Mononuclear cell (primary cell): ENCODE results near the gene ERBB4. TPM values are rescaled to one million over a fixed set of nuclear protein-coding genes. Genes with fewer than 3 reads are reported as not detected.

Experiments used
- H3K27me3 ChIP-seq: 2 replicates; pipeline ENCODE4 v1.6.0; 2011; ENCODE audit warnings: low read length, control low read depth; ENCODE audit not compliant: insufficient read depth
- H3K4me1 ChIP-seq: 2 replicates; pipeline ENCODE4 v1.5.1; 2011; ENCODE audit warnings: mild to moderate bottlenecking, low read length, control low read depth; ENCODE audit not compliant: insufficient read depth
- H3K4me3 ChIP-seq: 2 replicates; pipeline ENCODE4 v1.5.1; 2011; ENCODE audit warnings: mild to moderate bottlenecking, low read length, moderate library complexity
- H3K9me3 ChIP-seq: 2 replicates; pipeline ENCODE4 v1.5.1; 2011; ENCODE audit warnings: low read depth, mild to moderate bottlenecking, control low read depth, low read length
- total RNA-seq: library from RNA; depleted of rRNA; stranded (reverse); fragments of >200 nt; gene quantifications from one replicate; pipeline ENCODE4 v1.2.3, GENCODE V29; 2012

The ERBB4 gene
- total RNA-seq, 1 donor, result not detected

- no peaks in the 10 kb centered on the region for H3K4me1 ChIP-seq
- H3K4me3 ChIP-seq, result no peak overlapping the region
- H3K9me3 ChIP-seq, result no peaks in the 10 kb centered on the region
- no peaks in the 10 kb centered on the region for H3K27me3 ChIP-seq
Observed at GRCh38 chr2:211854832-211855231, 683.8 kb downstream of the ERBB4 start.

DNA sequence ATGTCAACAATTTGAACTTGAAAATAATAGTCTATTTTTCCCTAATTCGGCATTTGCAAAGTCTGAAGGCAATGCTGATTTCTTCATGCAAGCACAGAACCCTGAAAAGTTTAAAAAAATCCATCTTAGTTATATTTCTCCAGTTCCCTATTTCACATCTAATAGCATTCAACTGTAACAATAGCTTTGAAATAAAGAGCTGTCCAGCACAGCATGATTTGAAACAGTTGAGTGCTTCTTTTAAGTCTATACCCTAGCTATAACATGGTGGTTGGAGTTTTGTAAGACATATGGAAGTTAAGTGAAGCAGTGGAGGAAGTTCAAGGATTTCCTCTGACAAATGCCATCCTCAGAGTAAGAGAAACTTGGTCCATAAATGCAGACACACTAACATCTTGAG, 691.9 kb downstream of the ERBB4 start:
- Histone ChIP-seq H3K9me3 (no peaks in the 10 kb centered on the region), H3K4me1 (no peaks in the 10 kb centered on the region)

GRCh38 chr2:211846036-211846400, 692.6 kb downstream of the ERBB4 start:
- H3K27me3 ChIP-seq, result no peaks in the 10 kb centered on the region

More for the DNA sequence above, 691.9 kb downstream of the ERBB4 start:
- H3K27me3 ChIP-seq, result no peaks in the 10 kb centered on the region
- no peak overlapping the region for H3K4me3 ChIP-seq

DNA sequence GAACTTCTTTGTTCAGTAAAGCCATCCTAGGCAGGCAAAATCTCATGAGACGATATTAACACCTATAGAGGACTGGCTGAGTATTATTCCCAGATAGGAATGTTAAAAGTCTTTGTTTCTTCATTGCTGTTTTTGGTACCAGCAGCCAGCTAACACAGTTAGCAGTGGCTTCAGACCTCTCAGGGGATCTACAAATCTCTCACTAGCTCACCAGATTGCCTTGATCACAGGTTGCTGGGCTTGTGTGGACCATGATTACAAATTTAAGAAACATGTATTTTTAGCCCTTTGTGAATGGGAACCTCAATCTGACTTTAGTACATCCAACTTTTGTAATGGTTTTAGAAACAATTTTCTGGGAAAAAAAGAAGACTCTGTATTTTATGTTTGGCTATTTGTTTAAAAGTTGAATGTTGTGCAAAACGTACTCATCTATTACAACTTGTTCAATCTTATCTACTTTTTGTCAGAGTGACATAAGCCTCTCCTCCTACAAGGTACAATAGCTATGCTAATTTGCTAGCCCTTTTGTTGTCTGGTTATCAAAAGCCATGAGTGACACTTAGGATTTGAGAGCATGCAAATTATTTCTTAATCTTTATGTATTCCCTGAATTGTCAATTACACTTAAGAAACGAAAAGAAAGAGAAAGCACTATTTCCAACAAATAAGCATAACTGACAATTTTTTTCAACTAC, 693.1 kb downstream of the ERBB4 start:
- Histone ChIP-seq H3K4me1 (no peaks in the 10 kb centered on the region), H3K4me3 (no peak overlapping the region), H3K27me3 (no peaks in the 10 kb centered on the region), H3K9me3 (no peaks in the 10 kb centered on the region)

More at GRCh38 chr2:211846036-211846400, 692.6 kb downstream of the ERBB4 start:
- Histone ChIP-seq H3K4me1 (no peaks in the 10 kb centered on the region), H3K9me3 (no peaks in the 10 kb centered on the region), H3K4me3 (no peak overlapping the region)

- Histone ChIP-seq H3K4me1 (no peaks in the 10 kb centered on the region), H3K9me3 (no peaks in the 10 kb centered on the region), H3K27me3 (no peaks in the 10 kb centered on the region)
Observed at GRCh38 chr2:211837706-211838105, 700.9 kb downstream of the ERBB4 start.

GRCh38 chr2:211837206-211837605, 701.4 kb downstream of the ERBB4 start:
- no peaks in the 10 kb centered on the region for H3K9me3 ChIP-seq
- H3K4me3 ChIP-seq, result no peak overlapping the region
- H3K27me3 ChIP-seq, result no peaks in the 10 kb centered on the region
- no peaks in the 10 kb centered on the region for H3K4me1 ChIP-seq

More at GRCh38 chr2:211837706-211838105, 700.9 kb downstream of the ERBB4 start:
- H3K4me3 ChIP-seq, result no peak overlapping the region

GRCh38 chr2:211836409-211836808, 702.2 kb downstream of the ERBB4 start:
- H3K4me3 ChIP-seq, result no peak overlapping the region
- no peaks in the 10 kb centered on the region for H3K9me3 ChIP-seq
- no peaks in the 10 kb centered on the region for H3K27me3 ChIP-seq
- H3K4me1 ChIP-seq, result no peaks in the 10 kb centered on the region

DNA sequence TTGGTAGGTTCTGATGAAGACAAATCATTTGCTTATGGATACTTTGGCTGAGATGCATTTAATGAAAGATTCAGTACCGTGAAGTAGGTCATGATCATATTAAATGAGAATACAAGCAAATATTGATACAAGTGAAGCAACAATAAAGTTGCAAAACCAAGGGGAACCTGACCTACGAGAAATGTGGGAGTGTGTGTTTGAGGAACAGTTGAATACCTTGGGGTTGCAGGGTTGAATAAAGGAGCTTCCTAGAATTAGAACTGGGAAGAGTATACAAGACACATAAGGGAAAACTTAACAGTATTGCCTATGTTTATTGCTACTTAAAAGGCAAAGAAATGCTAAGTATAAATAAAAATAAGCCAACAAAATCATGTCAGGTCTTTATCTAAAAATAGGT, 702.9 kb downstream of the ERBB4 start:
- H3K4me3 ChIP-seq, result no peak overlapping the region
- no peaks in the 10 kb centered on the region for H3K4me1 ChIP-seq
- no peaks in the 10 kb centered on the region for H3K27me3 ChIP-seq
- no peaks in the 10 kb centered on the region for H3K9me3 ChIP-seq

- Histone ChIP-seq H3K9me3 (no peaks in the 10 kb centered on the region), H3K4me1 (no peaks in the 10 kb centered on the region), H3K27me3 (no peaks in the 10 kb centered on the region), H3K4me3 (no peak overlapping the region)
Observed at GRCh38 chr2:211833582-211834279, 704.9 kb downstream of the ERBB4 start.

GRCh38 chr2:211829725-211830124, 708.9 kb downstream of the ERBB4 start:
- Histone ChIP-seq H3K27me3 (no peaks in the 10 kb centered on the region), H3K4me3 (no peak overlapping the region), H3K9me3 (no peaks in the 10 kb centered on the region), H3K4me1 (no peaks in the 10 kb centered on the region)

- peaks cover 4% of the 10 kb centered on the region for H3K9me3 ChIP-seq
- no peak overlapping the region for H3K4me3 ChIP-seq
- no peaks in the 10 kb centered on the region for H3K27me3 ChIP-seq
- H3K4me1 ChIP-seq, result no peaks in the 10 kb centered on the region
Observed at GRCh38 chr2:211823886-211824479, 714.6 kb downstream of the ERBB4 start.

DNA sequence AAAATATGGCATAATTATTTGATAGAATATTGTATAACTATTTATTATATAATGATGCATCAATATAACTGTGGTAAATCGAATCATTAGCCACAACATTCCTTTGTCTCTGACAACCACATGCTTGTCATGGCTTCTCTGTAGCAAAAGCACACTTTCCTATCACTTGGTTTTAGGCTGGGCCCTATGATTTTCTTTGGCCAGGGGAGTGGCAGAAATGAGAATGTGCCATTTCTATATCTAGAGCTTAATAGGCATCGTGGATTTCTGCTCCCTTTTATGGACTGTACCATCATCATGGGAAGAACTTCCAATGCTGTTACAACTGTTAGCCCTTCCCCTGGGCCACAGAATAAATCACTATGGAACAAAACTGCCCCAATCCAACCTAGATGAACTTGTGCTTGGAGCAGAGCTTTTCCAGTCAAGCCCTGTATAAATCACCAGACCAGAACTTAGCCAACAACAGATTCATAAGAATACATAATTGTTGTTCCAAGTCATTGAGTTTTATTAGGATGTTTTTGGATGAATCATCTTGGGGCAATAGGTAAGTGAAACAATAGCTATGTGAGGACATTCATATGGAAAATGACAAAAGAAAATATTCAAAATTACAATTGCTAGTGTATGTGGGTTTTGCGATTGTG, 715.8 kb downstream of the ERBB4 start:
- no peaks in the 10 kb centered on the region for H3K27me3 ChIP-seq
- no peak overlapping the region for H3K4me3 ChIP-seq
- H3K4me1 ChIP-seq, result no peaks in the 10 kb centered on the region
- H3K9me3 ChIP-seq, result peaks cover 4% of the 10 kb centered on the region

- Histone ChIP-seq H3K27me3 (no peaks in the 10 kb centered on the region), H3K4me1 (no peaks in the 10 kb centered on the region), H3K4me3 (no peak overlapping the region), H3K9me3 (peaks cover 4% of the 10 kb centered on the region)
Observed at GRCh38 chr2:211816754-211817153, 721.8 kb downstream of the ERBB4 start.

DNA sequence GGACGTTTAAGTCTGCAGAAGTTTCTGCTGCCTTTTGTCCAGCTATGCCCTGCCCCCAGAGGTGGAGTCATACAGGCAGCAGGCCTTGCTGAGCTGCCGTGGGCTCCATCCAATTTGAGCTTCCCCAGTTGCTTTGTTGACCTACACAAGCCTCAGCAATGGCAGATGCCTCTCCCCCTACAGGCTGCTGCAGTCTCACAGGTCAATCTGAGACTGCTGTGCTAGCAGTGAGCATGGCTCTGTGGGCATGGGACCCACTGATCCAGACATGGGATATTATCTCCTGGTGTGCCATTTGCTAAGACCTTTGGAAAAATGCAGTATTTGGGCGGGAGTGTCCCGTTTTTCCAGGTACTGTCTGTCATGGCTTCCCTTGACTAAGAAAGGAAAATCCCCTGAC, 726.0 kb downstream of the ERBB4 start:
- no peaks in the 10 kb centered on the region for H3K27me3 ChIP-seq
- H3K9me3 ChIP-seq, result no peaks in the 10 kb centered on the region
- no peak overlapping the region for H3K4me3 ChIP-seq
- no peaks in the 10 kb centered on the region for H3K4me1 ChIP-seq

GRCh38 chr2:211802666-211803065, 735.9 kb downstream of the ERBB4 start:
- Histone ChIP-seq H3K27me3 (no peaks in the 10 kb centered on the region), H3K4me3 (no peak overlapping the region), H3K4me1 (no peaks in the 10 kb centered on the region), H3K9me3 (no peaks in the 10 kb centered on the region)
